Measurements from ENCODE around the gene RNF31.

The RNF31 gene

DNA sequence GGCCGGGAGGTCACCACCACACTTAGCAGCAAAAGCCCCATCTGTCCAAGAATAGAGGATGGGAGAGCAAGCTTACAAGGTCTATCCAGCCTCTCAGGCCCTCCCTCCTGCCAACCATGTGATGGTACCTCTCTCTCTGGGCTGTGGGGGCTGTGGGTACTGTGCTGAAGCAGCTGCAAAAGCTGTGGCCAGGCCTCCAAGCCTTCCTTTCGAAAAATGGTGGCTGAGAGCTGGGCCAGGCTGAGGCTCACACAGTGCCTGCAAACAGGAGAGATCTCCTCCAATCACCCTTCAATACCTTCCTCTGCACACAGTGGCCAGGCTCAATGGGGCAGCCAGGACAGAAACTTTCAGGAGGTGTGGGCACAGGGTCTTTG, 40.2 kb downstream of the RNF31 start:
- TF ChIP-seq, protein P1, sequence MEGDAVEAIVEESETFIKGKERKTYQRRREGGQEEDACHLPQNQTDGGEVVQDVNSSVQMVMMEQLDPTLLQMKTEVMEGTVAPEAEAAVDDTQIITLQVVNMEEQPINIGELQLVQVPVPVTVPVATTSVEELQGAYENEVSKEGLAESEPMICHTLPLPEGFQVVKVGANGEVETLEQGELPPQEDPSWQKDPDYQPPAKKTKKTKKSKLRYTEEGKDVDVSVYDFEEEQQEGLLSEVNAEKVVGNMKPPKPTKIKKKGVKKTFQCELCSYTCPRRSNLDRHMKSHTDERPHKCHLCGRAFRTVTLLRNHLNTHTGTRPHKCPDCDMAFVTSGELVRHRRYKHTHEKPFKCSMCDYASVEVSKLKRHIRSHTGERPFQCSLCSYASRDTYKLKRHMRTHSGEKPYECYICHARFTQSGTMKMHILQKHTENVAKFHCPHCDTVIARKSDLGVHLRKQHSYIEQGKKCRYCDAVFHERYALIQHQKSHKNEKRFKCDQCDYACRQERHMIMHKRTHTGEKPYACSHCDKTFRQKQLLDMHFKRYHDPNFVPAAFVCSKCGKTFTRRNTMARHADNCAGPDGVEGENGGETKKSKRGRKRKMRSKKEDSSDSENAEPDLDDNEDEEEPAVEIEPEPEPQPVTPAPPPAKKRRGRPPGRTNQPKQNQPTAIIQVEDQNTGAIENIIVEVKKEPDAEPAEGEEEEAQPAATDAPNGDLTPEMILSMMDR (IDR thresholded peaks at IDR 0.05): no peak
- H3K27ac ChIP-seq: peak overlapping the region; percentile 92

DNA sequence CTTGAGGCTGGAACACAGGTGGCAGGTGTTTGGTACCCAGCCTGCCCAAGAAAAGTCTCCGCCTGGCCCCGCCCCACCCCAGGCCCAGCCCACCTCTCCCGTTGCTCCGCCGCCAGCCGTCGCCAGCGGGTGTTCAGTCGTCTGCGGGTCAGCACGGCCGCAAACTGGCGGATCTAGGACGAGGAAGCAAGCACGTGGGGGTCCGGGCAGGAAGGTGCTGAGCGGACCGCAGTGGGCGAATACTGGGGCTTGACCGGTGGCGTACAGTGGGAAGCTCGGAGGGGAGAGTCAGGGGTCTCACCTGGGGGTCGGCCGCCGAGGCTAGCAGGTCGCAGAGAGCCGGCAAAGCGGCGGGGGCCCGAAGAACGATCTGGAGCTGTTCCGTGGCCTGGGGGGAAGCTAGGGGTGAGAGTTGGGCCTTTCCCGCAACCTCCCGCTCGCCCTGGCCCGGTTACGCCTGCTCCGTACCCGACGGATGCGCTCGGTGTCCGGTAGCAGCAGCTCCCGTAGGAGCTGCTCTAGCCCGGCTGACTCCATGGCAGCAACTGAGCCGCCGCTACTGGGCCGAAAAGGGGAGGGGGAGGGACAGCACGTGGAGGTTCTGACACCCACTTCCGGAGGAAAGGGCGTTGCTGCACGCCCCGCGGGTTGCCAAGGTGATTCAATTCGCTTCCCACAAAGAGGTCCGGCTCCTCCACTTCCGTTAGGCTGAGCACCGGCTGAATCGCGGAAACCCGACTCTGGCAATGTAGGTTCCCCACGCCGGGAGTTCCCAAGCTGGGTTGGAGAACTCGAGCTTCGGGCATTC, 41.2 kb downstream of the RNF31 start, which contains the start of gene IPO4:
Gene IPO4, minus strand, starts transcription at position 566 of the 808 bp plus-strand sequence. Its CDS starts 29 bp downstream, at position 537.
- no peak for TF ChIP-seq ZFX (IDR thresholded peaks at IDR 0.05; ENCODE audit: borderline replicate concordance)
- TF ChIP-seq, protein P1 (IDR thresholded peaks at IDR 0.05): no peak
- peak within 1 kb of the TSS; percentile 92 for H3K27ac ChIP-seq

DNA sequence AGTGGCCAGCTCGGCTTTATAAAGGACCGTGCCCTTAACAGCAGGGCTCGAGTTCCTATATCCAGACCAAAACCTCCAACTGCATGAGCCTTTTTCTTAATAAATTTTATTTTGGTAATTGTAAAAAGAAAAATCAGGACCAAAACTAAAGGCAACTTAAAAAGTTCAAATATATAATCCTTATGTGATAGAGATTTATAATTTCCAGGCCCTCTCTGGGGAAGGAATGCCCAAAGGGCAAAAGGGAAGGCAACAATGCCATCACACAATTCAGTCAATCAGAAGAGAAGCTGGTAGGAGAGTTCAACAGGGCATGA, 41.7 kb downstream of the RNF31 start:
- peak overlapping the region; percentile 92 for H3K27ac ChIP-seq

DNA sequence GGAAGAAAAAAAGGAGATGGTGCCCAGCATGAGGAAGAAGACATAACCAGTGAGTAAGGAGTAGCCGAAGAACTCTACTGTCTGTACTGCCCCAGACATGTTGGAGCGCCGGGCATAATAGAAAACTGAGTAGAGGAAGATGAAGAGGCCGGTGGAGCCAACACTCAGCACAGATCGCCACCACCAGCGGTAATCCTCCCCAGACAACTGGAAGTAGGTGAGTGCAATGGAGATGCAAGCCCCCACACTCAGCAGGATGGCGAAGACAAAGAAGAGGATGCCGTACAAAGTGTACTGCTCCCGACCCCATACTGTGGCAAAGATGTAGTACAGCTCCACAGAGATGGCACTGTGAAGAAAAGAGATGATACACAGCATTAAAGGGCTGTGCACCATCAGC, 42.2 kb downstream of the RNF31 start:
- peak overlapping the region; percentile 92 for H3K27ac ChIP-seq
- no peak for TF ChIP-seq ZFX (IDR thresholded peaks at IDR 0.05; ENCODE audit: borderline replicate concordance)
- TF ChIP-seq, protein P1 (IDR thresholded peaks at IDR 0.05): no peak

More for the DNA sequence above, 41.7 kb downstream of the RNF31 start:
- TF ChIP-seq ZFX (IDR thresholded peaks at IDR 0.05; ENCODE audit: borderline replicate concordance): no peak
- TF ChIP-seq, protein P1 (IDR thresholded peaks at IDR 0.05): no peak

DNA sequence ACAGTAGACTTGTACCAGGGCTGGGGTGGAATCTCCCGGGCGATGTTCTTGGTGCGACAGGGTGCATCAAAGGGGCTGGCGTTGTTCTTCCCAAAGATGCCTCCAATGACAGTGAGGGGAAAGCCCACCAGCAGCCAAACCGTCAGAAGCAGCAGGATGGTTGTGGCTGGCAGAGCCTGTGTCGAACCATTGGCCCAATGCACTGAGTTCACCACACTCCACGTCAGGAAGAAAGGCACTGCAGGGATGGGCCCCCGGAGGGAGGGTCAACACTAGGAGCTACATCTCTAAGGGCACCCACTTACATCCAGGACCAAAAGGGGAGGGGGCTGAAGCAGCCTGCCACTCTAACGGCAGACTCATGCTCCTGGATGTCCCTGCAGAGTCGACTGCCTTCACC, 43.1 kb downstream of the RNF31 start:
- H3K27ac ChIP-seq: no peak overlapping the region
- TF ChIP-seq ZFX (IDR thresholded peaks at IDR 0.05; ENCODE audit: borderline replicate concordance): no peak
- TF ChIP-seq, protein P1 (IDR thresholded peaks at IDR 0.05): no peak

DNA sequence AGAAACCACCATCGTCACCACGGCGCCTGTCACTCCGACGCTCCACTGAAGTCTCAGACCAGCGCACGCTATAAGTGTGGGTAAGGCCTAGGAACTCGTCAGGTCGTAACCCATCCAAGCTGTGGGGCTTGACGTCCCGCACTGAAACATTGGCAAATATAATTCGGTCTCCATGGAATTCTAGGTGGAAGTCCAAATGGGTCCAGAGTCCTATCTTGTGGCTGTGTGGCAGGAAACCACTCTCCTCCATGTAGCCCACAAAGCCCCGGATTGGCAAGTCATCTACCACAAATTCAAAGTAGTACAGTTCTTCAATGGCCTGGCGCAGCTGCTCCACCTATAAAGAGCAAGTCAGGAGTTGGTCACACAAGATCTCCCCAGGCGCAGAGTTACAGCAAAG, 45.6 kb downstream of the RNF31 start:
- no peak overlapping the region for H3K27ac ChIP-seq
- TF ChIP-seq ZFX (IDR thresholded peaks at IDR 0.05; ENCODE audit: borderline replicate concordance): no peak
- TF ChIP-seq, protein P1 (IDR thresholded peaks at IDR 0.05): no peak

DNA sequence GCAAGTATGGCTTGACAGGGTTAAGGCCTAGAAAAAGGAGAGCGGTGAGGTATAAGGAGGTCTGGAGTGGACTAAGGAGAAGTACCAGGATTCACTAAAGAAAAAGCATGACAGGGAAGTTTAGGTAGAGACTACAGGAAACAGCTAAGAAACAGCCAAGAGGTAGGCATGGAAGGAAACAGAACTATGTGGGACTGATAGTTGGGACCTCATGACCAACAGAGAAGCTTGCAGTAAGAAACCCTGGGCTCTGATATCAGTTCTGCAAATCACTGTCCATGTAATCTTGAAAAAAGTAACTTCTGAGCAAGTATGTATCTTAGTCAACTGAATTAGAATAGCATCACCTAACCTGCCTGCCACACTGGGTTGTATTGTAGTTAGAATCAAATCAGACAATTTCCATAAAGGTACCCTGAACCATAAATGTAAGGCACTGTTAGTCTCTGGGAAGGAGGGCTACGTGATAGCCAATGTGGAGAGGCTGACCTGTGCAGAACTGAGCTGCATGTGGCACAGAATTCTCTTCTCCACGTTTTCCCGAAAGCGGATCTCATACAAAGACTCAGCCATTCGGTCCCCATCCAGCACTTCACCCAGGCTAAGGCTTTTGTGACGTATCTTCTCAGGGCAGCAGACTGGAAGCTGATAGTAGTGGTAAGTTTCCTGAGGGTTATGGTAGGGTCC, 47.0 kb downstream of the RNF31 start:
- TF ChIP-seq, protein P1 (IDR thresholded peaks at IDR 0.05): no peak
- no peak for TF ChIP-seq ZFX (IDR thresholded peaks at IDR 0.05; ENCODE audit: borderline replicate concordance)
- H3K27ac ChIP-seq: peak overlapping the region; percentile 92

All from 22Rv1 (cell line).